Breast epithelium (tissue), 4 donors: ENCODE data around the gene DDX19B. TPM values are rescaled to one million over a fixed set of nuclear protein-coding genes. Genes with fewer than 3 reads are reported as not detected.

Experiments
- DNase-seq, 2 donors: peaks; one replicate each; pipeline ENCODE4 v3.0.0-alpha.2; 2019; ENCODE audit warnings: low spot score in 2 of 2
- H3K27ac ChIP-seq, 2 donors: fragments of 200-600 bp; sonication (generic) in 1 of 2; one replicate each; pipeline ENCODE4 v1.5.1; 2016 to 2019; ENCODE audit warnings: mild to moderate bottlenecking in 1 of 2
- H3K27me3 ChIP-seq, 2 donors: fragments of 200-600 bp; sonication (generic) in 1 of 2; one replicate each; pipeline versions ENCODE4 v1.5.1 to v1.6.0; 2017 to 2019; ENCODE audit warnings: control low read depth in 1 of 2, mild to moderate bottlenecking in 1 of 2
- H3K36me3 ChIP-seq: fragments of 200-600 bp; one replicate; pipeline ENCODE4 v1.5.1; 2019
- H3K4me1 ChIP-seq, 2 donors: fragments of 200-600 bp; sonication (generic); one replicate each; pipeline ENCODE4 v1.5.1; 2016 to 2019; ENCODE audit warnings: control low read depth in 1 of 2
- H3K4me3 ChIP-seq, 3 donors: fragments of 200-600 bp; sonication (generic); 1 replicate in 2 of 3; 2 replicates in 1 of 3; pipeline ENCODE4 v1.5.1; 2016 to 2019; ENCODE audit warnings: mild to moderate bottlenecking in 3 of 3, moderate library complexity in 2 of 3
- H3K9me3 ChIP-seq, 2 donors: fragments of 200-600 bp; sonication (generic) in 1 of 2; one replicate each; pipeline ENCODE4 v1.5.1; 2016 to 2019; ENCODE audit warnings: control low read depth in 1 of 2
- CTCF ChIP-seq, 3 donors: fragments of 450-650 bp; IDR thresholded peaks; one replicate each; pipeline ENCODE4 v1.5.1; 2016 to 2017; ENCODE audit warnings: antibody characterized with exemption in 3 of 3, mild to moderate bottlenecking in 3 of 3, moderate library complexity in 3 of 3
- POLR2A ChIP-seq: fragments of 450-650 bp; IDR thresholded peaks from one replicate; pipeline ENCODE4 v1.6.1; 2016; ENCODE audit warnings: antibody characterized with exemption, mild to moderate bottlenecking, moderate library complexity
- POLR2AphosphoS5 ChIP-seq, 3 donors: sonication (generic); formaldehyde crosslinking; IDR thresholded peaks; one replicate each; pipeline ENCODE4 v1.6.1; 2017; ENCODE audit warnings: antibody characterized with exemption in 3 of 3
- intact Hi-C: fragments of 100-400 bp; cut with DNase I; formaldehyde crosslinking; loops from one replicate; pipeline ENCODE4 v1.15.1; 2023; ENCODE audit warnings: low total_unique reads
- total RNA-seq, 3 donors: library from RNA; depleted of rRNA; stranded (reverse); fragments of >200 nt; gene quantifications; one replicate each; pipeline ENCODE4 v1.1.0, GENCODE V29; 2016

The DDX19B gene
- total RNA-seq, 3 donors from 2014 or later: 37.0 to 39.5 (median 39.5) TPM

- H3K4me3 ChIP-seq: peak overlapping the region; percentile 59 to 80 (median 78)
- TF ChIP-seq POLR2A: peak; percentile 12
- TF ChIP-seq CTCF (IDR thresholded peaks at IDR 0.05): peak in 2 of 3 donors; percentile 9 to 18
- peak in 2 of 3 donors; percentile 32 to 52 for TF ChIP-seq POLR2AphosphoS5 (IDR thresholded peaks at IDR 0.05)
- H3K27ac ChIP-seq: peak overlapping the region; percentile 74 to 90
- no peaks in the 10 kb centered on the region for H3K9me3 ChIP-seq
- H3K36me3 ChIP-seq: no peaks in the 10 kb centered on the region
- peaks cover 0 to 9% of the 10 kb centered on the region in 2 donors for H3K4me1 ChIP-seq
- intact Hi-C loops: no loop called here
- no peaks in the 10 kb centered on the region for H3K27me3 ChIP-seq
- DNase-seq: peak; percentile 98 to 99
These were observed 82.1 kb downstream of the DDX19B start for GRCh38 chr16:70380919-70381603.

- Histone ChIP-seq H3K9me3 (no peaks in the 10 kb centered on the region), H3K27me3 (no peaks in the 10 kb centered on the region), H3K27ac (peak overlapping the region; percentile 74 to 90), H3K36me3 (no peaks in the 10 kb centered on the region), H3K4me1 (peaks cover 0 to 9% of the 10 kb centered on the region in 2 donors), H3K4me3 (peak overlapping the region; percentile 59 to 80 (median 78))
- no peak for DNase-seq
- TF ChIP-seq POLR2A (peak; percentile 5), CTCF (IDR thresholded peaks at IDR 0.05) (no peak), POLR2AphosphoS5 (IDR thresholded peaks at IDR 0.05) (peak in 2 of 3 donors; percentile 38 to 39)
- intact Hi-C loops: no loop called here
These were observed 82.8 kb downstream of the DDX19B start for GRCh38 chr16:70381604-70382342.

GRCh38 chr16:70383421-70383960, 84.5 kb downstream of the DDX19B start:
- no peak overlapping the region for H3K4me3 ChIP-seq
- H3K36me3 ChIP-seq: no peaks in the 10 kb centered on the region
- TF ChIP-seq POLR2A: no peak
- no peak for TF ChIP-seq POLR2AphosphoS5 (IDR thresholded peaks at IDR 0.05)
- TF ChIP-seq CTCF (IDR thresholded peaks at IDR 0.05): no peak
- no peaks in the 10 kb centered on the region for H3K27me3 ChIP-seq
- H3K4me1 ChIP-seq: peaks cover 0 to 9% of the 10 kb centered on the region in 2 donors
- no peak for DNase-seq
- H3K9me3 ChIP-seq: no peaks in the 10 kb centered on the region
- intact Hi-C loops: no loop called here
- no peak overlapping the region for H3K27ac ChIP-seq

Other genes starting within 250 kb of the DDX19B start
- 10 to 100 TPM; 18.7 to 25.0 (median 24.1) TPM for gene PDPR, start 184.9 kb upstream of the DDX19B start, total RNA-seq
- under 1 TPM in 2 of 3 donors, not detected in 1; 0.15 to 0.66 TPM for gene CLEC18C, start 125.4 kb upstream of the DDX19B start, total RNA-seq
- 10 to 100 TPM; 19.7 to 23.2 (median 19.8) TPM for gene EXOSC6, start 47.2 kb upstream of the DDX19B start, total RNA-seq
- gene AARS1, start 9.7 kb upstream of the DDX19B start, total RNA-seq: 10 to 100 TPM; 74.3 to 90.5 (median 77.9) TPM
- 10 to 100 TPM; 42.6 to 45.5 (median 45.2) TPM for gene DDX19A, start 47.7 kb downstream of the DDX19B start, total RNA-seq
- gene ST3GAL2, start 139.9 kb downstream of the DDX19B start, total RNA-seq: 10 to 100 TPM in 2 of 3 donors, 1 to 10 TPM in 1; 7.8 to 13.4 (median 11.5) TPM
- 10 to 100 TPM; 10.7 to 27.8 (median 18.0) TPM for gene FCSK, start 155.4 kb downstream of the DDX19B start, total RNA-seq
- gene COG4, start 224.4 kb downstream of the DDX19B start, total RNA-seq: 10 to 100 TPM; 36.4 to 46.1 (median 41.3) TPM
- 100 to 1,000 TPM in 2 of 3 donors, 10 to 100 TPM in 1; 80.2 to 147 (median 133) TPM for gene SF3B3, start 224.6 kb downstream of the DDX19B start, total RNA-seq